ENCODE data around the gene PAX1.

PAX1 gene

GRCh38 chr20:21670981-21671380, 34.5 kb upstream of the PAX1 start:
- TF ChIP-seq CTCF (conservative IDR thresholded peaks at IDR 0.05; ENCODE audit: control insufficient read depth, insufficient read depth, low read depth, low read length) = no peak
- H3K4me3 ChIP-seq (ENCODE audit: control insufficient read depth, low read depth, low read length) = no peak overlapping the region
- no peak for DNase-seq (ENCODE audit: low read depth)

DNA sequence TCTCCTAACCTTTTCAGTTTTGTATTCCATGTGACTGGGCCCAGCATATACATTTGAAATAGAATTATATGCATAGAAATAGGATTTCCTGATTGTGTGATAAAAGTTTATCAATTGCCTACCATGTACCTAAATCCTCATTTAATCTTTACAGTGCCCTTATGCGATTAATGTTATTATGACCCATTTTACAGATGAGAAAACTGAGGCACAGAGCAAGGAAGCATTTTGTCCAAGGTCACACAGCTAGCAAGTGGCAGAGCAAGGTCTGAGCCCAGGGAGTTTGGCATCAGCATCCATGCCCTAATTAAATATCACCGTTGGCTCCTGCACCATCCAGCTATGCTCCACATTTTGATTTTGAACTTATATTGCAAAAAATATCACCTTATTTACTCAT, 28.2 kb upstream of the PAX1 start:
- no peak for TF ChIP-seq CTCF (conservative IDR thresholded peaks at IDR 0.05; ENCODE audit: control insufficient read depth, insufficient read depth, low read depth, low read length)
- no peak for DNase-seq (ENCODE audit: low read depth)
- no peak overlapping the region for H3K4me3 ChIP-seq (ENCODE audit: control insufficient read depth, low read depth, low read length)

- DNase-seq (ENCODE audit: low read depth) = no peak
- TF ChIP-seq CTCF (conservative IDR thresholded peaks at IDR 0.05; ENCODE audit: control insufficient read depth, insufficient read depth, low read depth, low read length) = no peak
- H3K4me3 ChIP-seq (ENCODE audit: control insufficient read depth, low read depth, low read length) = no peak overlapping the region
Observed at GRCh38 chr20:21677781-21678180, 27.7 kb upstream of the PAX1 start.

- no peak for DNase-seq (ENCODE audit: low read depth)
- no peak overlapping the region for H3K4me3 ChIP-seq (ENCODE audit: control insufficient read depth, low read depth, low read length)
- TF ChIP-seq CTCF (conservative IDR thresholded peaks at IDR 0.05; ENCODE audit: control insufficient read depth, insufficient read depth, low read depth, low read length) = no peak
Observed at GRCh38 chr20:21681234-21681921, 24.1 kb upstream of the PAX1 start.

- H3K4me3 ChIP-seq (ENCODE audit: control insufficient read depth, low read depth, low read length) = no peak overlapping the region
- no peak for TF ChIP-seq CTCF (conservative IDR thresholded peaks at IDR 0.05; ENCODE audit: control insufficient read depth, insufficient read depth, low read depth, low read length)
- no peak for DNase-seq (ENCODE audit: low read depth)
Observed at GRCh38 chr20:21681922-21682318, 23.5 kb upstream of the PAX1 start.

DNA sequence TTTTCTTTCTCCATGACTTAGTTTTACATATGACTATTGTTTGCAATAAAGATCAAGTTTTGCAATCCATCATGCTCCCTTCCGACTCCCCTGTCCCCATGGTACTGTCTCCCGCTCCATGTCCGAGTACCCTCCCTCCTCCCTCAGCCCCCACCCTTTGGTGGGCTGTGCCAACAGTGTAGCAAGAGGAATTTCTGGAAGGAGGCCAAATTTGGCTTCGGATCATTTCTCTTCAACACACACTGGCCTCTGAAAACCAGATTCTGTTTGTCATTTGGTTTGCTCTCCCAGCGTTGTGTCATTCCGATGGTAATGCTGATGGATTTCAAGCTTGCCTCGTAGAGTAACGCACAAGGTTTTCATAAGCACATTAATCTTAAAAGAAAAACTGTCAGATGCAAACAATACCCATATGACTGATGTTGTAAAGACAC, 22.9 kb upstream of the PAX1 start:
- DNase-seq (ENCODE audit: low read depth) = no peak
- no peak overlapping the region for H3K4me3 ChIP-seq (ENCODE audit: control insufficient read depth, low read depth, low read length)

More for the DNA sequence above, 22.9 kb upstream of the PAX1 start:
- no peak for TF ChIP-seq CTCF (conservative IDR thresholded peaks at IDR 0.05; ENCODE audit: control insufficient read depth, insufficient read depth, low read depth, low read length)
